ENCODE measurements around the gene IL2RG.

The IL2RG gene

GRCh38 chrX:71131510-71131909 lies 20.1 kb upstream of the IL2RG start:
- H3K4me3 ChIP-seq (ENCODE audit: low read depth, low read length): no peak overlapping the region
- TF ChIP-seq, protein P1, sequence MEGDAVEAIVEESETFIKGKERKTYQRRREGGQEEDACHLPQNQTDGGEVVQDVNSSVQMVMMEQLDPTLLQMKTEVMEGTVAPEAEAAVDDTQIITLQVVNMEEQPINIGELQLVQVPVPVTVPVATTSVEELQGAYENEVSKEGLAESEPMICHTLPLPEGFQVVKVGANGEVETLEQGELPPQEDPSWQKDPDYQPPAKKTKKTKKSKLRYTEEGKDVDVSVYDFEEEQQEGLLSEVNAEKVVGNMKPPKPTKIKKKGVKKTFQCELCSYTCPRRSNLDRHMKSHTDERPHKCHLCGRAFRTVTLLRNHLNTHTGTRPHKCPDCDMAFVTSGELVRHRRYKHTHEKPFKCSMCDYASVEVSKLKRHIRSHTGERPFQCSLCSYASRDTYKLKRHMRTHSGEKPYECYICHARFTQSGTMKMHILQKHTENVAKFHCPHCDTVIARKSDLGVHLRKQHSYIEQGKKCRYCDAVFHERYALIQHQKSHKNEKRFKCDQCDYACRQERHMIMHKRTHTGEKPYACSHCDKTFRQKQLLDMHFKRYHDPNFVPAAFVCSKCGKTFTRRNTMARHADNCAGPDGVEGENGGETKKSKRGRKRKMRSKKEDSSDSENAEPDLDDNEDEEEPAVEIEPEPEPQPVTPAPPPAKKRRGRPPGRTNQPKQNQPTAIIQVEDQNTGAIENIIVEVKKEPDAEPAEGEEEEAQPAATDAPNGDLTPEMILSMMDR (IDR thresholded peaks at IDR 0.05; ENCODE audit: low read depth, low read length): no peak
- TF ChIP-seq POLR2A (IDR thresholded peaks at IDR 0.05; ENCODE audit: extremely low read depth, insufficient read length): no peak
- TF ChIP-seq MYC (IDR thresholded peaks at IDR 0.05; ENCODE audit: low read depth, low read length): no peak
- TF ChIP-seq, protein P2, sequence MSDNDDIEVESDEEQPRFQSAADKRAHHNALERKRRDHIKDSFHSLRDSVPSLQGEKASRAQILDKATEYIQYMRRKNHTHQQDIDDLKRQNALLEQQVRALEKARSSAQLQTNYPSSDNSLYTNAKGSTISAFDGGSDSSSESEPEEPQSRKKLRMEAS (IDR thresholded peaks at IDR 0.05; ENCODE audit: low read depth, low read length): no peak
- no peak for DNase-seq (ENCODE audit: low read depth)

DNA sequence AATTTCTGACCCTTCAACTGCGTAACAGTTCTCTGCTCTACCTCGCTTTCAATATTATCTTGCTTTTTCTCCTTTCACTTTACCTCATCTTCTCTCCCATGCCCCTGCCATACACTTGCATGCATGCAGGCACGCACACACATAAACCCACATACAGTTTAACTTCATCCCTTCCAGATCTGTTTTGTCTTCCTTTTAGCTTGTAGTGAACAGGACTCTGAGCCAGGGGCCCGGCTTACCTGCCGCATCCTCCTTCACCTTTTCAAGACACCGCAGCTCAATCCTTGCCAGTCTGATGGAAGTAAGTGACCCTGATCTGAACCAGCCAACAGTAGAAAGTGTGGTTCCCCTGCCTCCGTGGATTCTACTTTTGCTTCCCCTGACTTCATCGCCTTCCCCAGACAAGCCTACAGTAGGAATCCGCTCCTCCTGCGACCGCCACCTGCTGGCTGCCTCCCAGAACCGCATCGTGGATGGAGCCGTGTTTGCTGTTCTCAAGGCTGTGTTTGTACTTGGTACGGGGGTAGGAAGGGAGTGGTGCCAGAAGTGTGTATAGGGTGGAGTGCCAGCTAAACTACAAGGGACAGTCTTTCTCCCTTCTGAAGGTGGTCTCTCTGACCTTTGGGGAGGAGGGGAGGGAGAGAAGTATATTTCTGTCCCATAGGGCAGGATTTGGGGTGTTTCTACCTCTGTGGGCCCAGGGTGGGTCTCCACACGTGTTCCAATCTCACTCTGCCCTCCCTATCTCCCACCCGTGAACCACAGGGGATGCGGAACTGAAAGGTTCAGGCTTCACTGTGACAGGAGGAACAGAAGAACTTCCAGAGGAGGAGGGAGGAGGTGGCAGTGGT lies 17.8 kb upstream of the IL2RG start:
- TF ChIP-seq, protein P1 (IDR thresholded peaks at IDR 0.05; ENCODE audit: low read depth, low read length): peak; percentile 74
- no peak for TF ChIP-seq POLR2A (IDR thresholded peaks at IDR 0.05; ENCODE audit: extremely low read depth, insufficient read length)
- TF ChIP-seq, protein P2 (IDR thresholded peaks at IDR 0.05; ENCODE audit: low read depth, low read length): peak; percentile 30; the same call in 1 of the 2 replicates
- no peak for TF ChIP-seq MYC (IDR thresholded peaks at IDR 0.05; ENCODE audit: low read depth, low read length)
- H3K4me3 ChIP-seq (ENCODE audit: low read depth, low read length): no peak overlapping the region
- peak; percentile 78 for DNase-seq (ENCODE audit: low read depth)

DNA sequence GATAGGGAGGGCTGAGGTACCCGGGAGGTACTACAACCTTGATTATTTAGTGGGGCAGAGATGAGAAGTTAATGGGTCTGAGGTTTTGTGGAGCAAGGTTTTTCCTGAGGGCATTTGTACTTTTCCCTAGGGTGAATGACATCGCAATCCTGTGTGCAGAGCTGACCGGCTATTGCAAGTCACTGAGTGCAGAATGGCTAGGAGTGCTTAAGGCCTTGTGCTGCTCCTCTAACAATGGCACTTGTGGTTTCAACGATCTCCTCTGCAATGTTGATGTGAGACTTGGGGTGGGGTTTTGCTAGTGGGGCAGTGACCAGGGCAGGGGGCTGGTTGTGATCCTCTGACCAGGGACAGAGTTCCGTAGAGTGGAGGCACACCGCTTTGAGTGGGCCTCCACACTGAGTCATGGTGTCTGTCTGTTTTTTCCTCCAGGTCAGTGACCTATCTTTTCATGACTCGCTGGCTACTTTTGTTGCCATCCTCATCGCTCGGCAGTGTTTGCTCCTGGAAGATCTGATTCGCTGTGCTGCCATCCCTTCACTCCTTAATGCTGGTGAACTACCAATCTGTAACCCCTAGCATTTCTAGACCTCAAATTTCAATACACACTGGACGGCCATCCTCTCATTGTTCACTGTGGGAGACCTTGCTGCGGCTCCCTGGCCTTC lies 16.9 kb upstream of the IL2RG start:
- TF ChIP-seq MYC (IDR thresholded peaks at IDR 0.05; ENCODE audit: low read depth, low read length) (no peak), POLR2A (IDR thresholded peaks at IDR 0.05; ENCODE audit: extremely low read depth, insufficient read length) (no peak)
- TF ChIP-seq, protein P2 (IDR thresholded peaks at IDR 0.05; ENCODE audit: low read depth, low read length): no peak
- TF ChIP-seq, protein P1 (IDR thresholded peaks at IDR 0.05; ENCODE audit: low read depth, low read length): no peak
- DNase-seq (ENCODE audit: low read depth): peak; percentile 80
- H3K4me3 ChIP-seq (ENCODE audit: low read depth, low read length): no peak overlapping the region

DNA sequence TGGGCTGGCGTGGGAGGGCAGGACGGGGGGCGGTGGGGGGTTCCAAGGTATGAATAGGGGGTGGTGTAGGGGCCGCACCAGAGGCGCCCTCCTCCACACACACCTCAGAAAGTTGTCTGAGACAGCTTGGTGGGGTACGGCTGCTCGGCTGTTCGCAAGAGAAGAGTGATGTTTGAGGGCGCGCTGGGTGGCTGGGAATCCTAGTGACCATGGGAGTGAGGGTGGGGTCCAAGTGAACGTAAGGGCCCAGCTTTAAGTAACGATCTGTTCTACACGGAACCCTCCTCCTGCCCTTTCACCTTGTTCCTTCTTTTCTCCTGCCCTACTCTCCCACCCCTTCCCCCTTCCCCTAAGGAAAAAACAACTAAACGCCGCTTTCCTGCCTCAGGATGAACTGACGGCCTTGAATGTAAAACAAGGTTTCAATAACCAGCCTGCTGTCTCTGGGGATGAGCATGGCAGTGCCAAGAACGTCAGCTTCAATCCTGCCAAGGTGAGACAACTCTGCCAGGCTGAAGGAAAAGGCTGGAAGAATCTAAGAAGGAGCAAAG lies 7.7 kb upstream of the IL2RG start:
- DNase-seq (ENCODE audit: low read depth): no peak
- TF ChIP-seq, protein P2 (IDR thresholded peaks at IDR 0.05; ENCODE audit: low read depth, low read length): no peak
- TF ChIP-seq, protein P1 (IDR thresholded peaks at IDR 0.05; ENCODE audit: low read depth, low read length): no peak
- no peak for TF ChIP-seq POLR2A (IDR thresholded peaks at IDR 0.05; ENCODE audit: extremely low read depth, insufficient read length)
- no peak for TF ChIP-seq MYC (IDR thresholded peaks at IDR 0.05; ENCODE audit: low read depth, low read length)
- peak overlapping the region; percentile 71 for H3K4me3 ChIP-seq (ENCODE audit: low read depth, low read length)

DNA sequence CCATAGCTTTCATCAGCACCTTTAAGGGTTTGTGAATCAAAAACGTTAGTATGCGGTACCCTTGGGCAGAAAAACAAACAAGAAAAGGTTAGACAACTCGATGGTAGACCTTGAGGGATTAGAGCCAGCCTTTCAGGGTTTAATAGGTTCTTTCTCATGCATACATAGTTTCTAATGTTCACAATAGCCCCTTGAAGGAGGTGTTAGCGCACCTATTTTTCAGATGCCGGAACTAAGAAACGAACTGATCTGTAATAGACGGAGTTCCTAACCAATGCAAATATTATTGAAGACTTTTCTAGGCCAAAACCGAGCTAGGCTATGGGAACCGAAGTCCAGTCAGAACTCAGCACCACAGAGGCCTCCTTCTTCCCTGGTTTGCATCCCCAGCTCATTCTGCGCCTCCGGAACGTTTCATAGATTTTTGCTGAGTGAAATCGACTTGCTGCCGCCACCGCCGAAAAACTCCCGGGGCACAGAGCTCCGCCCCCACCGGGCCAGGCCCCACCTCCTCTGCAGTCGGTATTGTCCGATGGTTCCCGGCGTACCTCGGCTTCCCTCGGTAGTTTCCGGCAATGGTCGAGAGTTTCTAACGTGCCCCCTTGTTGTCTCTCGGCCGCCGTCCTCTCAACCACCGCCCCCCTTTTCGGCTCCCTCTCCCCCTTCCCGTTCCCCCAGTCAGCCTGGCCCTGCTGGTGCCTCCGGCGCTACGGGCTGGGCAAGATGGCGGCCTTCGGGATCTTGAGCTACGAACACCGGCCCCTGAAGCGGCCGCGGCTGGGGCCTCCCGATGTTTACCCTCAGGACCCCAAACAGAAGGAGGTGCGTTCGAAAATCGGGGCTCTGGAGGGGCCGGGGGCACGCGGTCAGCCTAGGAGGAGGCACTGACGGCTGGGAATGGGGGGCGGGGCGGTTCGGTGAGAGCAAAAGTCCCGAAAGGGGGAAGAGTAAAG lies 6.9 kb upstream of the IL2RG start, which contains the start of gene MED12:
TSS of gene MED12 (plus strand) at position 565 of the 953 bp plus-strand sequence. CDS start at position 724, 159 bp downstream.
- peak; percentile 88 for DNase-seq (ENCODE audit: low read depth)
- H3K4me3 ChIP-seq (ENCODE audit: low read depth, low read length): peak within 1 kb of the TSS; percentile 71
- TF ChIP-seq, protein P2 (IDR thresholded peaks at IDR 0.05; ENCODE audit: low read depth, low read length): no peak
- peak; percentile 61 for TF ChIP-seq POLR2A (IDR thresholded peaks at IDR 0.05; ENCODE audit: extremely low read depth, insufficient read length)

All from NB4 (cell line).